HG03280 (cell line): ENCODE data around the gene FAIM.
"Not testable (repeated sequence)": the region's sequence is repeated elsewhere in the genome, so short reads cannot be mapped to it uniquely, and the experiment has no call there.

Source experiments
- ATAC-seq: cut with Tn5 transposase; IDR thresholded peaks from one replicate; pipeline ENCODE4 v1.9.1; 2021; ENCODE audit warnings: mild to moderate bottlenecking, moderate library complexity; ENCODE audit not compliant: unreplicated experiment

The FAIM gene

DNA sequence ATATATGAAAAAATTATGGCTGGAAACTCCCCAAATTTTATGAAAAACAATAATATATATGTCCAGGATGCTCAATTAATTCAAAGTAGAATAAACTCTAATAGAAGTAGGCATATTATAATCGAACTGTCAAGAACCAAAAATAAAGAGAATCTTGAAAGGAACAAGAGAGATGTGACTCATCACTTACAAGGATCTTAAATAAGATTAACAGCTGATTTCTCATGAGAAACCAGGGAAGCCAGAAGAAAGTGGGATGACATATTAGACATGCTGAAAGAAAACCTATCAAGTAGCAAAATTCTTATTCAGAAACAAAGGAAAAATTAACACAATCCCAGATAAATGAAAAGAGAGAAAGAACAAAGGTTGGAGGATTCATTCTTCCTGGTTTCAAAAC, 66.8 kb downstream of the FAIM start:
- ATAC-seq: no peak

GRCh38 chr3:138678086-138678485, 69.5 kb downstream of the FAIM start:
- no peak for ATAC-seq

GRCh38 chr3:138678874-138679392, 70.4 kb downstream of the FAIM start:
- no peak for ATAC-seq

DNA sequence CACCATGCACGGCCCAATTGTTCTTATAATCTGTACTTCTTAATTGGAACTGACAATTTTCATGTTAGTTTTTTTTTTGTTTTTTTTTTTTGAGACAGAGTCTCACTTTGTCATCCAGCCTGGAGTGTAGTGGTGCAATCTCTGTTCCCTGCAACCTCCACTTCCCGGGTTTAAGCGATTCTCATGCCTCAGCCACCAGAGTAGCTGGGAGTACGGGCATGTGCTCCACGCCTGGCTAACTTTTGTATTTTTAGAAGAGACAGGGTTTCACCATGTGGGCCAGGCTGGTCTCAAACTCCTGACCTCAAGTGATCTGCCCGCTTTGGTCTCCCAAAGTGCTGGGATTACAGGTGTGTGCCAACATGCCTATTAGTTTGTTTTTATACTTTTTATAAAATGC, 72.4 kb downstream of the FAIM start:
- ATAC-seq: not testable (repeated sequence)

DNA sequence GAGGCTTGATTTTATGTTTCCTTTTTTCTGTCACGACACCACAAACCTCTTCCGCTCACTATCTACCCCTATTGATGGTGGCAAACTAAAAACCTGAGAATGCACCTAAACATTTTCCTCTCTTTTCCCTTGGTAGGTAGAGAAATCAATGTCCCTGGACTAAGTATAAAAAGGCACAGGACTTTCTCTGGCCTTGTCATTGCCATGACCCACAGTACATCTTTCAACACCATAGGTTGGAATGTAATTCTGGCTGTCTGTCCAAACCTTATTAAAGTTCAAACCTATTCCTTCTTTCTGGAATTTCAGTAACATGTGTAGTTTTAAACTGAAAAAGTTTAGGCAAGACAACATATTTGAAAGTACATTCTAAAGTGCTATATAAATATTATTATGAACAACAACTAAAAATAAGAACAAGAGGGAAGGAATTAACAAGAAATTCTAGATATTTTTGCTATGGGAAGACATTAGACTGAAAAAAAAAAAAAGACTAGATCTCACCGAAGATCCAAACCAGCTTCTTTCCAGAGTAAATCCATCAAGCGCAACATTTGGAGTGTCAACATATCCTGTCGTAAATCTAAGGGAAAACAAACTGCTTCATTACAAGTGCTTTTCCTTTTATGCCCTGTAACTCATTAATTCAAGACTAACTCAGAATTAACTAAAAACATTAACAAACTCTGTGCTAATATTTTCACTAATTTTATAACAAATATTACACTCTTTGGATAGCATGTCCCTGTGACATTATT, 73.1 kb downstream of the FAIM start:
- no peak for ATAC-seq

- no peak for ATAC-seq
Observed at GRCh38 chr3:138682648-138683047, 74.1 kb downstream of the FAIM start.
